GM12891 (cell line): Measurements from ENCODE around the gene ZNF385B.

Source experiments
- POLR2A ChIP-seq: IDR thresholded peaks from 2 replicates; pipeline ENCODE4 v1.6.1; 2011; ENCODE audit warnings: low read depth, low read length, control low read depth
- POLR2AphosphoS5 ChIP-seq: IDR thresholded peaks from 2 replicates; pipeline ENCODE4 v1.6.1; 2011; ENCODE audit warnings: low read depth, low read length, control low read depth
- TAF1 ChIP-seq: IDR thresholded peaks from 2 replicates; pipeline ENCODE4 v1.6.1; 2011; ENCODE audit warnings: low read depth, low read length, control low read depth

DNA sequence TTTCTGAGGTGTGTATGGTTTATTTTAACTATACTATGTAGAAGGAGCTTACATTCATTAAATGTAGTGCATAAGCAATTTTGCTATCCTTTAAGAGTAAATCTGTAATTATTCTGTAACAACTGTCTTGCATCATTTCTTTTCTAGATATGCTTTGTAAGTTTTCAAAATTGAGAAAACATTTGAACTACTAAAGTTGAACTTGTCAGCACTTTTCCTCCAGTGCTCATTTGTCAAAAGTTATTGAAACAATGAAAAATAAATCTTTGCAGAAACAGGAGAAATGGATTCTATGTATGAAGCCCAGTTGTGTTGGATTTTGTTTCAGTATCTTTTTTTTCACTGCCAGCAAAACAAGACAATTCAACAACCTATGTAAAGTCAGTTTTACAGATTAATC lies 14.5 kb upstream of the ZNF385B start:
- TF ChIP-seq TAF1 (no peak), POLR2AphosphoS5 (no peak), POLR2A (no peak)
